Measurements from ENCODE around the gene CPAMD8. TPM values are rescaled to one million over a fixed set of nuclear protein-coding genes. Genes with fewer than 3 reads are reported as not detected.

Gene CPAMD8
- total and polyA plus RNA-seq, 10 of the 15 experiments (the other 5 are each of a cell fraction or from before 2014, with no cell fraction given): 0.12 to 0.97 (median 0.25) TPM; not detected in 3

DNA sequence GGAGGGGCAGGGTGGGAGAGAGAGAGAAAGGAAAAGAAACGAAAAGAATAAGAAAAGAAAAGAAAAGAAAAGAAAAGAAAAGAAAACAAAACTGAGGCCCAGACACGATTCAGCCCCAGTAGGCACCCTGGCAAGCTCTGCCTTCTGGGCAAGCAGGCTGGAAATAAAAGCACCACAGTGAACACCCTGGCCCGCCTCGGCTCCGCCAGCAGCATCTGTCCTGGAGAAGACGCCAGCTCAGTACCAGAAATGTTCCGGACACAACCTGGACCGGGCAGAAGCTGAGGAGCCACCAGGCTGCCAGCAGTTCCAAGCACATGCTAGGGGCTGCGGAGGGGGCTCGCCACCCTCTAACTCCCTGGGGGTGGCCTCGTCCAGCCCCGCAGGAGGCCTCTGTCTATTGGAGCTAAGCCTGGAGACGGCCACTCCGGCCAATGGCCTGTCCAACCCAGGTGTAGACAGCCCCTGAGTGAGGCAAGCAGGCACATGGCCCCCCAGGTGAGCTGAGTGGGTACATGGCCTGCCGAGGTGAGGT, 11.4 kb upstream of the CPAMD8 start:
- CTCF ChIA-PET: no interaction called here

DNA sequence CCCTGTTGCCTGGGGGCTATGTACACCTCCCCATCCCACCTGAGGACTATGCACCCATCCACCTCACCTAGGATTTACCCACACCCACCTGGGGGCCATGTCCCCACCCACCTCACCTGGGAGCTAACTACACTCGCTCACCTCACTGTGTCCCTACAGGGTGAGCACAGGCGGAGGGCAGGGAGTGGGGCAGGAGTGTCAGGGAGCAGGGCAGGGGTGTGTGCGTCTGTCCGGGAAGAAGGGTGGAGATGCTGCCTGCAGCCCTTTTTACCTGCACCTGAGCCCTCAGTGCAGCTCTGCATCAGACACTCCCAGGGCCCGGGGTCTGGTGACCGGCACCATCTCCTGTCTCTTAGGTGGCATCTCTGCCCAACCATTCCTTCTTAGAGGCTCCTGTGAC, 10.6 kb upstream of the CPAMD8 start:
- DNase-seq (ENCODE audit: low read depth, low spot score): no peak
- no peaks in the 10 kb centered on the region for H3K4me1 ChIP-seq (ENCODE audit: control insufficient read depth, insufficient read depth, low read length)
- ChIA-PET CTCF (no interaction called here), POLR2A (no interaction called here), SMC1A (ENCODE audit: uncharacterized antibody, unreplicated experiment) (no interaction called here), RAD21 (ENCODE audit: unreplicated experiment) (no interaction called here)
- FAIRE-seq: no peak
- in situ Hi-C loops (cut with MboI) (no loop called here), intact Hi-C loops (cut with micrococcal nuclease; ENCODE audit: unreplicated experiment) (no loop called here)
- H3K9ac ChIP-seq (ENCODE audit: control insufficient read depth, insufficient read depth, low read length): no peak overlapping the region
- no peaks in the 10 kb centered on the region for H4K20me1 ChIP-seq (ENCODE audit: control insufficient read depth, insufficient read depth)
- WGBS (ENCODE audit: insufficient coverage, insufficient replicate concordance, low lambda C conversion rate, missing lambda C conversion rate): 69% methylated on average over 6 of the region's 6 CpGs
- no peaks in the 10 kb centered on the region for H3K79me2 ChIP-seq (ENCODE audit: control insufficient read depth, insufficient read depth, low read length)
- no peak overlapping the region for H3K4me3 ChIP-seq
- no peak overlapping the region for H3K4me2 ChIP-seq (ENCODE audit: control insufficient read depth, insufficient read depth)
- H3K27me3 ChIP-seq (replicated peaks in 1 of 2; ENCODE audit: control insufficient read depth in 2 of 2, insufficient read depth in 2 of 2, low read length in 1 of 2): no peaks in the 10 kb centered on the region
- no peak for ATAC-seq
- no peaks in the 10 kb centered on the region for H3K9me3 ChIP-seq (replicated peaks; ENCODE audit: control insufficient read depth, insufficient read depth, low read length)
- no peak overlapping the region for H3K27ac ChIP-seq (ENCODE audit: control insufficient read depth, insufficient read depth)
- no peaks in the 10 kb centered on the region; a peak in 1 of 4 replicates for H3K36me3 ChIP-seq (ENCODE audit: control insufficient read depth in 2 of 2, insufficient read depth in 2 of 2, low read length in 1 of 2)
- BruUV-seq (replicated peaks): no TSS peak
- H2AFZ ChIP-seq (ENCODE audit: control insufficient read depth, low read depth, low read length): no peak overlapping the region
- no peak for TF ChIP-seq CBFB (IDR thresholded peaks at IDR 0.05; ENCODE audit: low read depth)
- TF ChIP-seq, protein P1, sequence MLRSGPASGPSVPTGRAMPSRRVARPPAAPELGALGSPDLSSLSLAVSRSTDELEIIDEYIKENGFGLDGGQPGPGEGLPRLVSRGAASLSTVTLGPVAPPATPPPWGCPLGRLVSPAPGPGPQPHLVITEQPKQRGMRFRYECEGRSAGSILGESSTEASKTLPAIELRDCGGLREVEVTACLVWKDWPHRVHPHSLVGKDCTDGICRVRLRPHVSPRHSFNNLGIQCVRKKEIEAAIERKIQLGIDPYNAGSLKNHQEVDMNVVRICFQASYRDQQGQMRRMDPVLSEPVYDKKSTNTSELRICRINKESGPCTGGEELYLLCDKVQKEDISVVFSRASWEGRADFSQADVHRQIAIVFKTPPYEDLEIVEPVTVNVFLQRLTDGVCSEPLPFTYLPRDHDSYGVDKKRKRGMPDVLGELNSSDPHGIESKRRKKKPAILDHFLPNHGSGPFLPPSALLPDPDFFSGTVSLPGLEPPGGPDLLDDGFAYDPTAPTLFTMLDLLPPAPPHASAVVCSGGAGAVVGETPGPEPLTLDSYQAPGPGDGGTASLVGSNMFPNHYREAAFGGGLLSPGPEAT (IDR thresholded peaks at IDR 0.05; ENCODE audit: low read depth): no peak
- no peak for TF ChIP-seq ZNF622 (IDR thresholded peaks at IDR 0.05)
- TF ChIP-seq, protein P2, sequence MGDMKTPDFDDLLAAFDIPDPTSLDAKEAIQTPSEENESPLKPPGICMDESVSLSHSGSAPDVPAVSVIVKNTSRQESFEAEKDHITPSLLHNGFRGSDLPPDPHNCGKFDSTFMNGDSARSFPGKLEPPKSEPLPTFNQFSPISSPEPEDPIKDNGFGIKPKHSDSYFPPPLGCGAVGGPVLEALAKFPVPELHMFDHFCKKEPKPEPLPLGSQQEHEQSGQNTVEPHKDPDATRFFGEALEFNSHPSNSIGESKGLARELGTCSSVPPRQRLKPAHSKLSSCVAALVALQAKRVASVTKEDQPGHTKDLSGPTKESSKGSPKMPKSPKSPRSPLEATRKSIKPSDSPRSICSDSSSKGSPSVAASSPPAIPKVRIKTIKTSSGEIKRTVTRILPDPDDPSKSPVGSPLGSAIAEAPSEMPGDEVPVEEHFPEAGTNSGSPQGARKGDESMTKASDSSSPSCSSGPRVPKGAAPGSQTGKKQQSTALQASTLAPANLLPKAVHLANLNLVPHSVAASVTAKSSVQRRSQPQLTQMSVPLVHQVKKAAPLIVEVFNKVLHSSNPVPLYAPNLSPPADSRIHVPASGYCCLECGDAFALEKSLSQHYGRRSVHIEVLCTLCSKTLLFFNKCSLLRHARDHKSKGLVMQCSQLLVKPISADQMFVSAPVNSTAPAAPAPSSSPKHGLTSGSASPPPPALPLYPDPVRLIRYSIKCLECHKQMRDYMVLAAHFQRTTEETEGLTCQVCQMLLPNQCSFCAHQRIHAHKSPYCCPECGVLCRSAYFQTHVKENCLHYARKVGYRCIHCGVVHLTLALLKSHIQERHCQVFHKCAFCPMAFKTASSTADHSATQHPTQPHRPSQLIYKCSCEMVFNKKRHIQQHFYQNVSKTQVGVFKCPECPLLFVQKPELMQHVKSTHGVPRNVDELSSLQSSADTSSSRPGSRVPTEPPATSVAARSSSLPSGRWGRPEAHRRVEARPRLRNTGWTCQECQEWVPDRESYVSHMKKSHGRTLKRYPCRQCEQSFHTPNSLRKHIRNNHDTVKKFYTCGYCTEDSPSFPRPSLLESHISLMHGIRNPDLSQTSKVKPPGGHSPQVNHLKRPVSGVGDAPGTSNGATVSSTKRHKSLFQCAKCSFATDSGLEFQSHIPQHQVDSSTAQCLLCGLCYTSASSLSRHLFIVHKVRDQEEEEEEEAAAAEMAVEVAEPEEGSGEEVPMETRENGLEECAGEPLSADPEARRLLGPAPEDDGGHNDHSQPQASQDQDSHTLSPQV (IDR thresholded peaks at IDR 0.05): no peak

More for the DNA sequence above, 11.4 kb upstream of the CPAMD8 start:
- no peak for ATAC-seq
- Histone ChIP-seq H3K36me3 (ENCODE audit: control insufficient read depth in 2 of 2, insufficient read depth in 2 of 2, low read length in 1 of 2) (no peaks in the 10 kb centered on the region; a peak in 1 of 4 replicates), H3K9me3 (replicated peaks; ENCODE audit: control insufficient read depth, insufficient read depth, low read length) (no peaks in the 10 kb centered on the region), H2AFZ (ENCODE audit: control insufficient read depth, low read depth, low read length) (no peak overlapping the region), H3K4me1 (ENCODE audit: control insufficient read depth, insufficient read depth, low read length) (no peaks in the 10 kb centered on the region), H3K27me3 (replicated peaks in 1 of 2; ENCODE audit: control insufficient read depth in 2 of 2, insufficient read depth in 2 of 2, low read length in 1 of 2) (no peaks in the 10 kb centered on the region), H3K79me2 (ENCODE audit: control insufficient read depth, insufficient read depth, low read length) (no peaks in the 10 kb centered on the region), H3K4me3 (no peak overlapping the region), H4K20me1 (ENCODE audit: control insufficient read depth, insufficient read depth) (no peaks in the 10 kb centered on the region), H3K9ac (ENCODE audit: control insufficient read depth, insufficient read depth, low read length) (no peak overlapping the region), H3K4me2 (ENCODE audit: control insufficient read depth, insufficient read depth) (no peak overlapping the region), H3K27ac (ENCODE audit: control insufficient read depth, insufficient read depth) (no peak overlapping the region)
- in situ Hi-C loops (cut with MboI) (no loop called here), intact Hi-C loops (cut with micrococcal nuclease; ENCODE audit: unreplicated experiment) (no loop called here)
- ChIA-PET POLR2A (interaction anchor here (0.7 kb wide), 1 partner anchor 269 kb away, joined by 4 read pairs; no protein-coding TSS in a partner anchor), RAD21 (ENCODE audit: unreplicated experiment) (no interaction called here), SMC1A (ENCODE audit: uncharacterized antibody, unreplicated experiment) (no interaction called here)
- DNase-seq (ENCODE audit: low read depth, low spot score): no peak
- WGBS (ENCODE audit: insufficient coverage, insufficient replicate concordance, low lambda C conversion rate, missing lambda C conversion rate): 59% methylated on average over 13 of the region's 15 CpGs
- no peak for FAIRE-seq
- BruUV-seq (replicated peaks): no TSS peak
- TF ChIP-seq SRF (IDR thresholded peaks at IDR 0.05; ENCODE audit: low read depth in 2 of 2, low read length in 2 of 2) (no peak), HCFC1 (IDR thresholded peaks at IDR 0.05; ENCODE audit: low read length) (no peak)

Data from GM12878 (cell line).